CD4-positive, alpha-beta T cell treated with Interleukin-15 for 4 hours (primary cell): ENCODE results near the gene TTF2.
A peak's percentile ranks its signal among the peaks of the same experiment; 100 is the strongest.
"Not testable (repeated sequence)": the region's sequence is repeated elsewhere in the genome, so short reads cannot be mapped to it uniquely, and the experiment has no call there.

Experiments
- DNase-seq: peaks from one replicate; pipeline ENCODE4 v3.0.0-alpha.2; 2020; ENCODE audit warnings: low spot score

Gene TTF2

GRCh38 chr1:117093870-117094621 is 33.9 kb downstream of the TTF2 start:
- peak; percentile 44 for DNase-seq

DNA sequence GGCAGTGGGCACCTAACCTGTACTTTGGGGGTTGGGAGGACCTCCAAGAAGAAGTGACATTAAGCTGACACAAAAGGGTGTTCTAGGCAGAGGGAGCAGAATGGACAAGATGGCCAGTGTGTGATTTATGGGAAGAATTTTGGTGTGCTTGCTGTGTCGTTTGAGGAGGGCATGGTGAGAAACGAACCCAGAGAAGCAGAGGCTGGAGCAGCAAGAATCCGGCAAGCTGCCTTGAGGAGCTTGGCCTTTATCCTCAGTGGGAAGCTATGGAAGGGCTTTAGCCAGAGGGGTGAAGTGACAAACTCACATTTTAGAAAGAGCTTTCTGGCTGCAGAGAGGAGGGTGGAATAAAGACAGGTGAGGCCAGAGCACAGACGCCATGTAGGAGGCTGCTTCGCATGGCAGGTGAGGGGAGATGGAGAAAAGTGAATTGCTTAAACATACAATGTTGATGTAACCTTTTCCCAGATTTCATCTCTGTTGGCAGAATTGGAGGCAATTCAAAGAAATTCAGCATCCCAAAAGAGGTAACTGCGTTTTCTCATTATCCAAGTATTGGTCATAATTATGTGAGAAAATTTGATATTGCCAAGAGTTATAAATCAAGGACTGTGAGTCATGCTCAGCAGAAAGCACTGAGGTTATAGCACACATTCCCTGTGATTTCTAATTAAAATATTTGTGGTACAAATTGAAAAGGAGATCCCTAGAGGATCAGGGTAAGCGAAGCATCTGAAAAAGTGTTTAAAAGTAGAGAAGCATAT is 34.9 kb downstream of the TTF2 start:
- DNase-seq = no peak

- DNase-seq = no peak
Observed at GRCh38 chr1:117096951-117097408, 36.9 kb downstream of the TTF2 start.

DNA sequence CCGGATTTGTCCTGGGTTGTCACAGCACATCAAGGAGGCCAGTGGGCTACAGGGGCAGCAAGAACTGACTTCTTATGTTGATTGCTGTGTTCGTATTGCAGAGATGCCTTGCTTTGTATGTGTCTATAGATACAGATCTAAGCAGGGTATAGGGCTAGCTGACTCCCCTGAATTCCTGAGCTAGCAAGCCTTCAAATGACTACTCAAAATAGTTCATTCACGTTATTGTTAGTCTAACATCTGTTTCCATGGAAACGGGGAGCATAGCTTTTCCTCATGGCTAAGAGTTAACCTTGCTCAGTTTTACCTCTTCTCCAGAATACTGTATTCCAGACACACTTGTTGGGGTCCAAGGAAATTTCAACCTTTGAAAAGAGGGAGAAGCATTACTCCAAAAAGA is 37.3 kb downstream of the TTF2 start:
- DNase-seq = no peak

DNA sequence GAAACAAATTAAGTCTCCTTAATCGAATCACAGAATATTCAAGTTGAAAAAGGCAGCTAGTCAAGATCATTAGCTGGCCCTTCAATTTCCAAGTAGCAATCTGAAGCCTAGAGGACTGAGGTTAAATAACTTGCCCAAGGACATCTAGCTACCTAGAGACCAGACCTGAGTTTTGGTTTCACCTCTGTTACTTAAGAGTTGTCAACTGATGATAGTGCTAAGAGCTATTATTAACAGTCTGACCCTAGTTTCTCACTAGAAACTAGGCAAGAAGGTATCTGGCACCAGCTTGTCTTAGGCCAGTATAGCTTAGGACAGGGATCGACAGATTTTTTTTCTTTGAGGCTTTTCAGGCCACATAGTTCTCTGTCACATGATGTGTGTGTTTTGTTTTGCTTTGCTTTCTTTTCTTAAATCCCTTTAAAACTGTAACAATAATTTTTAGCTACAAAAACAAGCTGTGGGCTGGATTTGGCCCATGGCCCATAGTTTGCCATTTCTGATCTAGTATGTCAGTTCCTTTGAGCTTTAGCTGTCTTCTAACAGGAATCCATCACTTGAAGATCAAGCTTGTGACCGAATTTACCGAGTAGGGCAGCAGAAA is 38.3 kb downstream of the TTF2 start:
- no peak for DNase-seq

- no peak for DNase-seq
Observed at GRCh38 chr1:117101334-117101733, 41.2 kb downstream of the TTF2 start.

- DNase-seq = not testable (repeated sequence)
Observed at GRCh38 chr1:117101858-117102257, 41.7 kb downstream of the TTF2 start.

GRCh38 chr1:117104986-117105385 is 44.9 kb downstream of the TTF2 start:
- no peak for DNase-seq

- DNase-seq = no peak
Observed at GRCh38 chr1:117105722-117106121, 45.6 kb downstream of the TTF2 start.

GRCh38 chr1:117106478-117106877 is 46.4 kb downstream of the TTF2 start:
- DNase-seq = no peak

GRCh38 chr1:117107364-117107763 is 47.2 kb downstream of the TTF2 start:
- no peak for DNase-seq

GRCh38 chr1:117110774-117111173 is 50.6 kb downstream of the TTF2 start:
- no peak for DNase-seq

- no peak for DNase-seq
Observed at GRCh38 chr1:117112047-117112717, 52.1 kb downstream of the TTF2 start.

- DNase-seq = no peak
Observed at GRCh38 chr1:117113199-117113598, 53.1 kb downstream of the TTF2 start.

- no peak for DNase-seq
Observed at GRCh38 chr1:117114877-117115276, 54.8 kb downstream of the TTF2 start.

DNA sequence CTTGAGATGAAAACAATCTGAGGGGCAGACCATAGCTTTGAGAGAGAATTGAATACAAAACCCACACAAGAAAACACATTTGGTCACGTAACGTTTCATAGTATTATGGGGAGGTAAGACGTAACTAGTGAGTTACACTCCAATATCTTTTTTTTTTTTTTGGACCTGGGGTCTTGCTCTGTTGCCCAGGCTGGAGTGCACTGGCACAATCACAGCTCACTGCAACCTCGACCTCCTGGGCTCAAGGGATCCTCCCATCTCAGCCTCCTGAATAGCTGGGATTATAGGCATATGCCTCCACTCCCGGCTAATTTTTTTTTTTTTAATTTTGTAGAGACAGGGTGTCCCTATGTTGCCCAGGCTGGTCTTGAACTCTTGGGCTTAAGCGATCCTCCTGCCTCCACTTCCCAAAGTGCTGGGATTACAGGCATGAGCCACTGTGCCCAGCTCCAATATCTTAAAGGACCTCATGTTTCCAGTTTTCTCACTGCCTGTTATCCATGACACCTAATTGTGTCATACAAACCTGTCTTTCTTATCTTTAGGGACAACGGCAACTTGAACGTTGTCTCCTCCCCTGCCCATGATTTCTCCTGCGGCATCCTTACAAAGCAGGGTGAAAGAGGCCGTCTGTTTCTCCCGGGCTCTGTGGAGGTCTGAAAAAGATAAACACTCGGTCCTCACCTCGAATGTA is 56.1 kb downstream of the TTF2 start:
- DNase-seq = no peak

DNA sequence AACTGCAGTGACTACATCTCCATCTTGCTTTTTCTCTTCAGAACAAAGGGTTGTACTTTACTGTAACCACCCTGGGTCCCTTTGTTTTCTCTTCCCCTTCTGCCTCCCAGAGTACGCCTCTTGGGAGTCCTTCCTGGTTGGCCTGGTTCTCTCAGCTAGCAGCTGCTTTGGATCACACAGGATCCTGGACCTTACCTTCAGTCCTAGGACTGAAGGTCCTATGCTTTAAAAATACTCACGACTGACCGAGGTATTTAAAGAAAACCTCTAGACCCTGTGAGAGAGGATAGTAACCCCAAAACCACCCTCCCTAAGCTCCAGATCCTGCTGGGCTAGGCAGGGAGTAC is 56.6 kb downstream of the TTF2 start:
- no peak for DNase-seq

DNA sequence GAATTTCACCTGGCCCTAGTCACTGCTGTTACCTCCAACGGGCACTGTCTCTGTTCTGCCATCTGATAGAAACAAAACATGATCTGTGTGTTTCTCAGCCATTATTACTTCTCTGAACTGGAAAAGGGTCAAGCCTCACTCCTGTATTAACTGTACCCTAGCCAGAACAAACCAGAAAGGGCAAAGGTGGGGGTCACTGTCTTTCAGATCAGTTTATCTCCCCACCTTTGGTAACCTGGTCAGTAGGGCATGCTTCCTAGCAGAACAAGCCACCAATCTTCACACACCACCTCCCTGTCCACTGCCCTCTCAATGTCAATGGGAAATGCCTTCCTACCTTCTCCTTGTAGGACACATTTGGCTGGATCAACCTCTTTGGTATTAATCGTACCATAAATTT is 57.6 kb downstream of the TTF2 start:
- no peak for DNase-seq

DNA sequence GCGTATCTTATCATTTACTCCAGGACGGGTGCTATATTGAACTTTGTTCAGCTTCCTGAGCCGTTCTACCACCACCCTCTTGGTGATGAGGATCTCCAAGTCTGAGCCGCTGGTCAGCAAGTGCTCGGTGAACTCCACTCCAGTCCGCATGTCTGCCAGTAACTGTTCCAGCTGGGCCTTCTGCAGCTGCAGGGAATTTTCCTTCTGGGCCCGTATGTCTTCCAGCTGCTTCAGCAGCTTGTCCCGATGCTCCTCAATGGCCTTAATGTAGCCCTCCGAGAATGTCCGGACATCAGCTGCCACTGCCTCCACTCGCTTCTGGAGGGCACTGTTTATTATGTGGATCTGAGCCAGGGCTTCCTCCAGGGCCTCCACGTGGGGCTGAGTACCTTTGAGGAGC is 58.0 kb downstream of the TTF2 start:
- no peak for DNase-seq

DNA sequence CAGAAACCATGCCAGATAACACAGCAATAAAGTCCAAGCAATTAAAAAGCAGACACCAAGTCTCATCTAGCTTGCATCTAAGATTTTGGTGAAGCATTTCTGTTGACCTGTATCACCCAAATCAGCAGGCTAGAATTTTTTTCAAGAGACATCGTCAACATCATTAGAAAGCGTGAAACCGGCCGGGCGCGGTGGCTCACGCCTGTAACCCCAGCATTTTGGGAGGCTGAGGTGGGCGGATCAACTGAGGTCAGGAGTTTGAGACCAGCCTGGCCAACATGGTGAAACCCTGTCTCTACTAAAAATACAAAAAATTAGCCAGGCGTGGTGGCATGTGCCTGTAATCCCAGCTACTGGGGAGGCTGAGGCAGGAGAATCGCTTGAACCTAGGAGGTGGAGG is 59.0 kb downstream of the TTF2 start:
- not testable (repeated sequence) for DNase-seq

- DNase-seq = no peak
Observed at GRCh38 chr1:117120774-117121588, 60.9 kb downstream of the TTF2 start.
